Liver (tissue), 3 donors: Measurements from ENCODE around the gene GNLY.

Experiments
- EGR1 ChIP-seq, 2 donors: IDR thresholded peaks; 2 replicates each; pipeline ENCODE4 v1.6.1; 2016 to 2018; ENCODE audit warnings: antibody characterized with exemption in 2 of 2, low read depth in 2 of 2
- SP1 ChIP-seq: IDR thresholded peaks from 2 replicates; pipeline ENCODE4 v1.6.1; 2018; ENCODE audit warnings: antibody characterized with exemption, mild to moderate bottlenecking
- TF ChIP-seq, protein P1 (sequence below): fragments of 150-350 bp; IDR thresholded peaks from 2 replicates; pipeline ENCODE4 v1.5.1; 2017; ENCODE audit warnings: improper control_type of control experiment, low read depth, low read length; ENCODE audit not compliant: missing input control
- donor health status: healthy.
- donor health status: healthy.

DNA sequence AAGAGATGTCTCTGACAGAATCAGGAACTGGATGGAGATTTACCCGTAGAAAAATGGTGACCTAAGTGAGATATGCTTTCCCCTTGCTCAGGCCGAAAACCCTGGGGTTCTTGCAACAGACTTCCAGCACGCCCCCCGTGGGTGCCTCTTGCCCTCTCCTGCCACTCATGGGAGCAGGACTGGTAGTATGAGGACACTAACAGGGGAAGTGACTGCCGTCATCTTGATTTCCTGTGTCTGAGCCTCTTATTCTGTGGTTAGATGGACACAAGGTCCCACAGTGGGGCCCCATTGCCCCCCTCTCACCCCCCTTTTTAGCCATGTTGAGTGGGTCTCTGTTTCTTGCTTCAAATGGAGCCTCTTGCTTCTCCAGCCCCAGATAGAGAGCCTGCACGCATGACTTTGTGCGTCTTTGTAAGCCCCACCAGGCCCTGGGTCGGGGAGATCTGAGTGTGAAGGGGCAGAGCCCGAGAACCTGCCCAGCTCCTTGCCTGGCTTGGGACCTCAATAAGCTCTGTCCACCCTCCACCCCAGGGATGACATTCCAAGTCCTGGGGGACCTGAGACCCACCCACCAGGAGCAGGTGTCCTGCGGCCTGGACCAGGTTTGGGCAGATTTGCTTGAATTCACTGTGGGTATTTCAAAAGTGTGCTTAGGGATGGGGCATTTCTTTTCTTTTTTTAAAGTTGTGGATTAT, 12.6 kb downstream of the GNLY start:
- TF ChIP-seq, protein P1, sequence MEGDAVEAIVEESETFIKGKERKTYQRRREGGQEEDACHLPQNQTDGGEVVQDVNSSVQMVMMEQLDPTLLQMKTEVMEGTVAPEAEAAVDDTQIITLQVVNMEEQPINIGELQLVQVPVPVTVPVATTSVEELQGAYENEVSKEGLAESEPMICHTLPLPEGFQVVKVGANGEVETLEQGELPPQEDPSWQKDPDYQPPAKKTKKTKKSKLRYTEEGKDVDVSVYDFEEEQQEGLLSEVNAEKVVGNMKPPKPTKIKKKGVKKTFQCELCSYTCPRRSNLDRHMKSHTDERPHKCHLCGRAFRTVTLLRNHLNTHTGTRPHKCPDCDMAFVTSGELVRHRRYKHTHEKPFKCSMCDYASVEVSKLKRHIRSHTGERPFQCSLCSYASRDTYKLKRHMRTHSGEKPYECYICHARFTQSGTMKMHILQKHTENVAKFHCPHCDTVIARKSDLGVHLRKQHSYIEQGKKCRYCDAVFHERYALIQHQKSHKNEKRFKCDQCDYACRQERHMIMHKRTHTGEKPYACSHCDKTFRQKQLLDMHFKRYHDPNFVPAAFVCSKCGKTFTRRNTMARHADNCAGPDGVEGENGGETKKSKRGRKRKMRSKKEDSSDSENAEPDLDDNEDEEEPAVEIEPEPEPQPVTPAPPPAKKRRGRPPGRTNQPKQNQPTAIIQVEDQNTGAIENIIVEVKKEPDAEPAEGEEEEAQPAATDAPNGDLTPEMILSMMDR: no peak
- TF ChIP-seq EGR1 (IDR thresholded peaks at IDR 0.05; ENCODE audit: low read depth in 2 of 2) (no peak), SP1 (no peak)
